ENCODE data around the gene N4BP2. TPM values are rescaled to one million over a fixed set of nuclear protein-coding genes. Genes with fewer than 3 reads are reported as not detected.

Gene N4BP2
- total and polyA plus RNA-seq, 4 donors: 1.8 to 7.2 (median 4.6) TPM

DNA sequence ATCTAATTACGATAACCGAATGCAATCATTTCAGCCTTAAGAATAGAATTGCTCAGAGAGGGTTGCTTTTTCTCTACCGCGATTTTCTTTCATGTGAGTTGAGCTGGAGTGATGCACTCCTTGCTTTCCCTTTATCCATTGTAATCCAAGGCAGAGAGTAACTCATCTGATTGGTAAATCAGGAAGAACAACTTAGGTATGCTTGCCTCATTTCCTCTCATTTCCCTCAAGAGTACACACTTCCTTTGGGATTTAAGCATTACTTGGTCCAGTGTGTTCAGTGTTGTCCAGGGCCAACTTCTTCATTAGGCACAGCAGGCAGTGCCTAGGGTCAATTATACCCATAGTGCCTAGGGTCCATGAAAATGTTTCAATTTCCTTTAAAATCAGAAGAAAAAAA is 15.7 kb upstream of the N4BP2 start:
- Histone ChIP-seq H3K27ac (ENCODE audit: low read depth in 1 of 2, low read length in 2 of 2) (no peak overlapping the region), H3K4me1 (ENCODE audit: control insufficient read depth in 1 of 2, insufficient read depth in 2 of 2, low read length in 2 of 2) (no peaks in the 10 kb centered on the region), H3K36me3 (ENCODE audit: control insufficient read depth in 1 of 2, insufficient read depth in 2 of 2, low read length in 1 of 2) (no peaks in the 10 kb centered on the region), H3K9me3 (ENCODE audit: control insufficient read depth, low read length) (no peaks in the 10 kb centered on the region), H3K4me3 (ENCODE audit: low read length in 2 of 2) (no peak overlapping the region), H3K27me3 (ENCODE audit: control insufficient read depth in 1 of 2, insufficient read depth in 2 of 2, low read length in 1 of 2) (no peaks in the 10 kb centered on the region)
- ATAC-seq (ENCODE audit: low FRiP score) (no peak), DNase-seq (no peak)
- 89 to 91% methylated on average over 4 of the region's 4 CpGs for WGBS, 2 donors
- intact Hi-C loops (cut with DNase I): no loop called here

DNA sequence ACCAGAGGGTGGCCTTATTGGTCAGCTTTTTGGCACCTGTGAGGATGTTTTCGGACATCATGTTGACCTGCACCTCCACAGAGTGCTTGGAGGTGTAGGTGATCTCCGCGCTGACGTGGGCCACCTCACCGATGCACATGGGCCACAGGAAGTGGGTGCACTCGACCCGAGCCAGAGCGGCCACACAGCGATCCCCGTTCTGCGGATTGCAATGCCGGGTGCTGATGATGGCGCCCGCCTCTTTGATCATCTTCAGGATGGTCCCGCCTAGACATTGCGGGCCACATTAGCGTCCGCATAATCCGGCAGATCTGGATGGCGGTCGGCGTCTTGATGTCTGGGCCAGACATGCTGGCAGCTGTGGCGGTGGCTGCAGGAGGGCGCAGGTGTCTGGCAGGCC is 12.9 kb upstream of the N4BP2 start:
- intact Hi-C loops (cut with DNase I): no loop called here
- DNase-seq (peak in 1 of 2 donors; percentile 75), ATAC-seq (ENCODE audit: low FRiP score) (no peak)
- no peaks in the 10 kb centered on the region for H3K36me3 ChIP-seq (ENCODE audit: control insufficient read depth in 1 of 2, insufficient read depth in 2 of 2, low read length in 1 of 2)
- H3K27me3 ChIP-seq (ENCODE audit: control insufficient read depth in 1 of 2, insufficient read depth in 2 of 2, low read length in 1 of 2): no peaks in the 10 kb centered on the region
- no peaks in the 10 kb centered on the region for H3K9me3 ChIP-seq (ENCODE audit: control insufficient read depth, low read length)
- H3K4me3 ChIP-seq (ENCODE audit: low read length in 2 of 2): no peak overlapping the region
- H3K4me1 ChIP-seq (ENCODE audit: control insufficient read depth in 1 of 2, insufficient read depth in 2 of 2, low read length in 2 of 2): peaks cover 0 to 2% of the 10 kb centered on the region in 2 donors
- 96 to 98% methylated on average over 24 of the region's 24 CpGs for WGBS, 2 donors
- H3K27ac ChIP-seq (ENCODE audit: low read depth in 1 of 2, low read length in 2 of 2): no peak overlapping the region

GRCh38 chr4:40046311-40046980 is 10.2 kb upstream of the N4BP2 start:
- H3K4me3 ChIP-seq (ENCODE audit: low read length in 2 of 2): no peak overlapping the region
- H3K27ac ChIP-seq (ENCODE audit: low read depth in 1 of 2, low read length in 2 of 2): peak overlapping the region in 1 of 2 donors; percentile 42
- intact Hi-C loops (cut with DNase I): no loop called here
- 54 to 55% methylated on average over 8 of the region's 8 CpGs for WGBS, 2 donors
- H3K9me3 ChIP-seq (ENCODE audit: control insufficient read depth, low read length): no peaks in the 10 kb centered on the region
- no peaks in the 10 kb centered on the region for H3K36me3 ChIP-seq (ENCODE audit: control insufficient read depth in 1 of 2, insufficient read depth in 2 of 2, low read length in 1 of 2)
- ATAC-seq (ENCODE audit: low FRiP score) (no peak), DNase-seq (no peak)
- H3K4me1 ChIP-seq (ENCODE audit: control insufficient read depth in 1 of 2, insufficient read depth in 2 of 2, low read length in 2 of 2): peaks cover 0 to 2% of the 10 kb centered on the region in 2 donors
- no peaks in the 10 kb centered on the region for H3K27me3 ChIP-seq (ENCODE audit: control insufficient read depth in 1 of 2, insufficient read depth in 2 of 2, low read length in 1 of 2)

DNA sequence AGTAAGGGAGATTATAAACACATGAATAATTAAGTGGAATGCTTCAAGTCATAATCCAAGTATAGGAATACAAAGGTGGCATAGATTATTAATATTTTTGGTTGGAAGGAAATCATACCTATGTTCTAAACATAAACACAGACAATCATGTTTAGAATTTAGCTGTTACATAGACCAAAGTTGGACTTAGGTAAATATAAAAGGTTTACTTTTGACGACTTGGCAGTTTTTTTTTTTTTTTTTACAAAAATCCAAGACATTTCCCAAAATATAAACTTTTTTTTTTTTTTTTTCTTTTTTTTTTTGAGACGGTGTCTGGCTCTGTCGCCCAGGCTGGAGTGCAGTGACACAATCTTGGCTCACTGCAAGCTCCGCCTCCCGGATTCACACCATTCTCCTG is 3.5 kb upstream of the N4BP2 start:
- Histone ChIP-seq H3K27me3 (ENCODE audit: control insufficient read depth in 1 of 2, insufficient read depth in 2 of 2, low read length in 1 of 2) (no peaks in the 10 kb centered on the region), H3K27ac (ENCODE audit: low read depth in 1 of 2, low read length in 2 of 2) (no peak overlapping the region), H3K4me3 (ENCODE audit: low read length in 2 of 2) (no peak overlapping the region), H3K4me1 (ENCODE audit: control insufficient read depth in 1 of 2, insufficient read depth in 2 of 2, low read length in 2 of 2) (no peaks in the 10 kb centered on the region), H3K36me3 (ENCODE audit: control insufficient read depth in 1 of 2, insufficient read depth in 2 of 2, low read length in 1 of 2) (no peaks in the 10 kb centered on the region), H3K9me3 (ENCODE audit: control insufficient read depth, low read length) (no peaks in the 10 kb centered on the region)
- no peak for DNase-seq
- ATAC-seq (ENCODE audit: low FRiP score): no peak
- intact Hi-C loops (cut with DNase I): loop anchor here in 1 of 2 donors (10.0 kb wide), 1 partner anchor 358 kb away; the partner anchor contains the start of gene UBE2K
- 56 to 65% methylated on average over 4 to 5 of the region's 5 CpGs for WGBS, 2 donors

DNA sequence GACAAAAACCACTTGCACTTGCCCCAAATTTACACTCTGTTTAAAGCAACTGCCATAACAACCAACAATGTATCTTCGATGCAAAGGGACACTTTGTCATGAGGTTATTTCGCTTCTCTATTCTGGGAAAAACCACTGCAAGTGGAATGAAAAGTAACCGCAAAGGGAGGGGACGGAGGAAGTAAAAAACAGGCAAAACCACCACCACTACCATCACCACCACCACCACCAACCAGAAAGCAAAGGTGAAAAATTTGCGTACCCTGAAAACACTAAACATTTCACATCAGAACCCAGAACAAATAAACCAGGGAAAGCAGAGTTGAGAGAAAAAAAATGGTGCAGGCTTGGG is 1.2 kb upstream of the N4BP2 start:
- intact Hi-C loops (cut with DNase I): loop anchor here (5.0 to 10.0 kb wide), 3 partner anchors 262 to 361 kb away; partner anchors contain the start of gene UBE2K (in 2 of the 2)
- Histone ChIP-seq H3K9me3 (ENCODE audit: control insufficient read depth, low read length) (no peaks in the 10 kb centered on the region), H3K4me3 (ENCODE audit: low read length in 2 of 2) (peak overlapping the region; percentile 49 to 77), H3K4me1 (ENCODE audit: control insufficient read depth in 1 of 2, insufficient read depth in 2 of 2, low read length in 2 of 2) (peaks cover 0 to 2% of the 10 kb centered on the region in 2 donors), H3K36me3 (ENCODE audit: control insufficient read depth in 1 of 2, insufficient read depth in 2 of 2, low read length in 1 of 2) (no peaks in the 10 kb centered on the region), H3K27ac (ENCODE audit: low read depth in 1 of 2, low read length in 2 of 2) (peak overlapping the region; percentile 77 to 97), H3K27me3 (ENCODE audit: control insufficient read depth in 1 of 2, insufficient read depth in 2 of 2, low read length in 1 of 2) (no peaks in the 10 kb centered on the region)
- WGBS, 2 donors: 2 to 4% methylated on average over 5 of the region's 5 CpGs
- DNase-seq (no peak), ATAC-seq (ENCODE audit: low FRiP score) (no peak)

DNA sequence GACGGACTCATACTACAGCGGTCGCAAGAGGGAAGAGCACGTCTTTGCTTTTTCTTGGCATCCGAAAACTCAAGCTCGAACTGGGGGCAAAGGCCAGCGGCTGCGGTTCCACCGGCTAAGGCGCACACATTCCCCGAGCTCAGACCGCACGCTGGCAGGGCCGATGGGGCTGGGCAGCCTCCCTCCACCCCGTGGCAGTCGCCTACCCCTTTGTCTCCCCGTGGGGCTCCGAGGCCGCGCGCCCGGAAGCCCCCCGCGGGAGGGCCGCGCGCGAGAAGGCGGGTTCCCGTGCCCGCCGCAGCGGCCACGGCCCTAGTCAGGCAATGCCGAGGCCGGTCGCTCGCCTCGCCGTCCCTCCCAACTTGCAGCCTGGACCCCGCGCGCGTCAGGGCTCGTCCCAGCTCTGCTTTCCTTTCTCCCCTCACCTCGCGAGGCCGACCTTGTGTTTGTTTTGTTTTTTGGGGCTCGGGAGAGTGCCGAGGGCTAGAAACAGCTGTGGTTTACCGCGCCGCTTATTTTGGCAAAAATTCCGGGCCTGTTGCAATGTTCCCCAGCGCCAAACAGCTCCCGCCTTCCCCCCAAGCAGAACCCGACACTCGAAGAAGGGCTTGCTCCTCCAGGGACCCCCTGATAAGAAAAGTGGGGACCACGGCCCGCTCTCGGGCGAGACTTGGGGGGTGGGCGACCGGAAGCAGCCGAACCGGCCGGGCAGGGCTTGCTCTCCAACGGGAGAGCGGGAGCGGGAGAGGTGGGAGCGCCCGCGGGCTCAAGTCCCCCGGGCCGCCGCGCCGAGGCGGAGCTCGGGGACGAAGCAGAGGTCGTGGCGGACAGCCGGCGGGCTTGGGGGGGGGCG is 561 bp upstream of the N4BP2 start:
- peak overlapping the region; percentile 49 to 77 for H3K4me3 ChIP-seq (ENCODE audit: low read length in 2 of 2)
- H3K27ac ChIP-seq (ENCODE audit: low read depth in 1 of 2, low read length in 2 of 2): peak overlapping the region; percentile 77 to 97
- DNase-seq (peak; percentile 85 to 89), ATAC-seq (ENCODE audit: low FRiP score) (peak; percentile 62)
- H3K36me3 ChIP-seq (ENCODE audit: control insufficient read depth in 1 of 2, insufficient read depth in 2 of 2, low read length in 1 of 2): no peaks in the 10 kb centered on the region
- no peaks in the 10 kb centered on the region for H3K27me3 ChIP-seq (ENCODE audit: control insufficient read depth in 1 of 2, insufficient read depth in 2 of 2, low read length in 1 of 2)
- no peaks in the 10 kb centered on the region for H3K9me3 ChIP-seq (ENCODE audit: control insufficient read depth, low read length)
- peaks cover 0 to 2% of the 10 kb centered on the region in 2 donors for H3K4me1 ChIP-seq (ENCODE audit: control insufficient read depth in 1 of 2, insufficient read depth in 2 of 2, low read length in 2 of 2)
- 0% methylated on average over 75 to 86 of the region's 86 CpGs for WGBS, 2 donors
- intact Hi-C loops (cut with DNase I): loop anchor here (2.0 to 10.0 kb wide), 4 partner anchors 253 to 361 kb away; partner anchors contain the start of gene UBE2K (in 2 of the 2)

- H3K27me3 ChIP-seq (ENCODE audit: control insufficient read depth in 1 of 2, insufficient read depth in 2 of 2, low read length in 1 of 2): no peaks in the 10 kb centered on the region
- DNase-seq (peak in 1 of 2 donors; percentile 82), ATAC-seq (ENCODE audit: low FRiP score) (peak; percentile 88)
- intact Hi-C loops (cut with DNase I): loop anchor here (2.0 to 10.0 kb wide), 4 partner anchors 251 to 363 kb away; partner anchors contain the start of gene UBE2K (in 2 of the 2)
- H3K4me1 ChIP-seq (ENCODE audit: control insufficient read depth in 1 of 2, insufficient read depth in 2 of 2, low read length in 2 of 2): peaks cover 0 to 2% of the 10 kb centered on the region in 2 donors
- 0% methylated on average over 13 of the region's 13 CpGs for WGBS, 2 donors
- no peaks in the 10 kb centered on the region for H3K36me3 ChIP-seq (ENCODE audit: control insufficient read depth in 1 of 2, insufficient read depth in 2 of 2, low read length in 1 of 2)
- no peaks in the 10 kb centered on the region for H3K9me3 ChIP-seq (ENCODE audit: control insufficient read depth, low read length)
- H3K4me3 ChIP-seq (ENCODE audit: low read length in 2 of 2): peak overlapping the region; percentile 49 to 77
- H3K27ac ChIP-seq (ENCODE audit: low read depth in 1 of 2, low read length in 2 of 2): peak overlapping the region; percentile 77 to 97
These were observed 989 bp downstream of the N4BP2 start for GRCh38 chr4:40057586-40058091.

- no peaks in the 10 kb centered on the region for H3K9me3 ChIP-seq (ENCODE audit: control insufficient read depth, low read length)
- H3K4me3 ChIP-seq (ENCODE audit: low read length in 2 of 2): peak overlapping the region; percentile 49 to 77
- 1 to 2% methylated on average over 9 of the region's 9 CpGs for WGBS, 2 donors
- H3K4me1 ChIP-seq (ENCODE audit: control insufficient read depth in 1 of 2, insufficient read depth in 2 of 2, low read length in 2 of 2): peaks cover 0 to 2% of the 10 kb centered on the region in 2 donors
- intact Hi-C loops (cut with DNase I): loop anchor here (5.0 to 10.0 kb wide), 3 partner anchors 259 to 363 kb away; partner anchors contain the start of gene UBE2K (in 2 of the 2)
- ATAC-seq (ENCODE audit: low FRiP score) (no peak), DNase-seq (no peak)
- no peaks in the 10 kb centered on the region for H3K36me3 ChIP-seq (ENCODE audit: control insufficient read depth in 1 of 2, insufficient read depth in 2 of 2, low read length in 1 of 2)
- no peak overlapping the region for H3K27ac ChIP-seq (ENCODE audit: low read depth in 1 of 2, low read length in 2 of 2)
- H3K27me3 ChIP-seq (ENCODE audit: control insufficient read depth in 1 of 2, insufficient read depth in 2 of 2, low read length in 1 of 2): no peaks in the 10 kb centered on the region
These were observed 1.5 kb downstream of the N4BP2 start for GRCh38 chr4:40058121-40058520.
